Natural killer cell (primary cell): ENCODE data around the gene PRSS56. TPM values are rescaled to one million over a fixed set of nuclear protein-coding genes. Genes with fewer than 3 reads are reported as not detected.

ENCODE experiments used
- ATAC-seq, 3 donors: fragments of 150-1000 bp in 2 of 3; fragments of 200-7000 bp in 1 of 3; cut with Tn5 transposase; 1 replicate in 1 of 3; 2 replicates in 2 of 3; pipeline ENCODE4 v1.10.0; 2021; ENCODE audit warnings: mild to moderate bottlenecking in 2 of 3, moderate library complexity in 2 of 3
- DNase-seq, 2 donors: peaks; one replicate each; pipeline versions ENCODE4 v3.0.0 to v3.0.0-alpha.2; 2013 to 2021; ENCODE audit warnings: mixed read lengths in 1 of 2
- H3K27ac ChIP-seq: one replicate; pipeline ENCODE4 v1.5.1; 2013; ENCODE audit warnings: mild to moderate bottlenecking, low read length
- H3K27me3 ChIP-seq: one replicate; pipeline ENCODE4 v1.6.1; 2013; ENCODE audit warnings: low read length; ENCODE audit not compliant: control insufficient read depth, insufficient read depth
- H3K36me3 ChIP-seq: one replicate; pipeline ENCODE4 v1.6.1; 2013; ENCODE audit warnings: low read length; ENCODE audit not compliant: control insufficient read depth, insufficient read depth
- H3K4me1 ChIP-seq: one replicate; pipeline ENCODE4 v1.6.1; 2013; ENCODE audit warnings: low read length; ENCODE audit not compliant: control insufficient read depth, insufficient read depth
- H3K4me3 ChIP-seq: one replicate; pipeline ENCODE4 v1.5.1; 2013; ENCODE audit warnings: low read length
- H3K9me3 ChIP-seq: one replicate; pipeline ENCODE4 v1.6.1; 2013; ENCODE audit warnings: low read length; ENCODE audit not compliant: control insufficient read depth, insufficient read depth
- H3K27ac Mint-ChIP-seq, 2 donors: one replicate each; pipeline ENCODE4 v1.8.0; 2022; ENCODE audit warnings: mild to moderate bottlenecking in 2 of 2, mixed read lengths in 2 of 2, moderate library complexity in 1 of 2
- H3K27me3 Mint-ChIP-seq, 2 donors: one replicate each; pipeline ENCODE4 v1.8.0; 2022; ENCODE audit warnings: low read depth in 2 of 2, mixed read lengths in 2 of 2
- H3K36me3 Mint-ChIP-seq: one replicate; pipeline ENCODE4 v1.8.0; 2022; ENCODE audit warnings: mixed read lengths
- H3K4me1 Mint-ChIP-seq, 2 donors: one replicate each; pipeline ENCODE4 v1.8.0; 2022; ENCODE audit warnings: mixed read lengths in 2 of 2
- H3K4me3 Mint-ChIP-seq: one replicate; pipeline ENCODE4 v1.8.0; 2022; ENCODE audit warnings: mild to moderate bottlenecking, moderate library complexity, mixed read lengths
- H3K9me3 Mint-ChIP-seq, 2 donors: one replicate each; pipeline ENCODE4 v1.8.0; 2022; ENCODE audit warnings: mixed read lengths in 2 of 2
- CTCF ChIP-seq: fragments of 200-600 bp; IDR thresholded peaks from one replicate; pipeline ENCODE4 v1.8.0; 2022; ENCODE audit warnings: antibody characterized with exemption
- WGBS: methylation state at CpG from one replicate; pipeline ENCODE4 v1.1.7; 2013; ENCODE audit warnings: missing lambda C conversion rate; ENCODE audit not compliant: insufficient coverage; 5-methylcytosine and 5-hydroxymethylcytosine counted together
- intact Hi-C: fragments of 100-400 bp; cut with micrococcal nuclease; formaldehyde crosslinking; loops from one replicate; pipeline ENCODE4 v1.14.2; 2022
- total RNA-seq, 4 donors: library from RNA; stranded (reverse); fragments of 120-200 nt in 1 of 4; gene quantifications; one replicate each; pipeline versions ENCODE4 v1.2.3 to v1.2.4, GENCODE V29; 2013 to 2022

PRSS56 gene
- total RNA-seq, 3 donors from 2014 or later (not counting 1 experiment from before 2014, with no cell fraction given), result not detected

- ATAC-seq, result peak; percentile 34 to 77 (median 77)
- intact Hi-C loops, result no loop called here
- no peaks in the 10 kb centered on the region for H3K36me3 ChIP-seq
- H3K9me3 ChIP-seq, result no peaks in the 10 kb centered on the region
- no peak overlapping the region for H3K4me3 ChIP-seq
- Mint-ChIP-seq H3K9me3 (no peaks in the 10 kb centered on the region), H3K4me1 (peaks cover 0 to 8% of the 10 kb centered on the region in 2 donors), H3K4me3 (peak overlapping the region; percentile 9), H3K27me3 (peaks cover 14 to 39% of the 10 kb centered on the region in 2 donors), H3K36me3 (no peaks in the 10 kb centered on the region), H3K27ac (no peak overlapping the region)
- no peak for TF ChIP-seq CTCF
- H3K4me1 ChIP-seq, result peaks cover 3% of the 10 kb centered on the region
- H3K27ac ChIP-seq, result no peak overlapping the region
- peaks cover 17% of the 10 kb centered on the region for H3K27me3 ChIP-seq
- DNase-seq, result peak; percentile 28 to 69
- 2% methylated on average over 75 of the region's 75 CpGs for WGBS
Observed at GRCh38 chr2:232502911-232503808, 17.0 kb upstream of the PRSS56 start.

- Mint-ChIP-seq H3K27ac (no peak overlapping the region), H3K27me3 (peaks cover 14 to 37% of the 10 kb centered on the region in 2 donors)
- WGBS, result 16% methylated on average over 16 of the region's 16 CpGs
Observed at GRCh38 chr2:232503809-232504323, 16.3 kb upstream of the PRSS56 start.

GRCh38 chr2:232504438-232504837 lies 15.8 kb upstream of the PRSS56 start:
- 75% methylated on average over 2 of the region's 2 CpGs for WGBS
- no peak for TF ChIP-seq CTCF
- no peak for ATAC-seq
- Mint-ChIP-seq H3K27me3 (peaks cover 14 to 41% of the 10 kb centered on the region in 2 donors), H3K4me3 (no peak overlapping the region), H3K4me1 (peaks cover 0 to 8% of the 10 kb centered on the region in 2 donors), H3K9me3 (no peaks in the 10 kb centered on the region), H3K36me3 (no peaks in the 10 kb centered on the region), H3K27ac (no peak overlapping the region)
- no peak overlapping the region for H3K27ac ChIP-seq
- peaks cover 3% of the 10 kb centered on the region for H3K4me1 ChIP-seq
- no peak overlapping the region for H3K4me3 ChIP-seq
- no peaks in the 10 kb centered on the region for H3K9me3 ChIP-seq
- intact Hi-C loops, result no loop called here
- peaks cover 17% of the 10 kb centered on the region for H3K27me3 ChIP-seq
- peak in 1 of 2 donors; percentile 12 for DNase-seq
- no peaks in the 10 kb centered on the region for H3K36me3 ChIP-seq

More at GRCh38 chr2:232503809-232504323, 16.3 kb upstream of the PRSS56 start:
- Histone ChIP-seq H3K27me3 (peaks cover 17% of the 10 kb centered on the region), H3K4me1 (peaks cover 3% of the 10 kb centered on the region), H3K4me3 (no peak overlapping the region), H3K27ac (no peak overlapping the region), H3K9me3 (no peaks in the 10 kb centered on the region), H3K36me3 (no peaks in the 10 kb centered on the region)
- Mint-ChIP-seq H3K4me3 (peak overlapping the region; percentile 9), H3K4me1 (peaks cover 0 to 8% of the 10 kb centered on the region in 2 donors), H3K9me3 (no peaks in the 10 kb centered on the region), H3K36me3 (no peaks in the 10 kb centered on the region)
- intact Hi-C loops, result no loop called here
- ATAC-seq, result no peak
- peak in 1 of 2 donors; percentile 8 for DNase-seq
- TF ChIP-seq CTCF, result no peak
